GM19193 (cell line): ENCODE results near the gene STAT5B.
A peak's percentile ranks its signal among the peaks of the same experiment; 100 is the strongest.

Source experiments
- POLR2A ChIP-seq: IDR thresholded peaks from 4 replicates; pipeline ENCODE4 v1.6.1; 2011; ENCODE audit not compliant: insufficient read depth, insufficient read length; ENCODE audit errors: extremely low read depth

STAT5B gene

GRCh38 chr17:42309986-42310786 is 34.0 kb upstream of the STAT5B start:
- peak; percentile 24 for TF ChIP-seq POLR2A

- no peak for TF ChIP-seq POLR2A
These were observed 33.0 kb upstream of the STAT5B start for GRCh38 chr17:42309142-42309541.

- no peak for TF ChIP-seq POLR2A
These were observed 32.3 kb upstream of the STAT5B start for GRCh38 chr17:42308446-42308845.

GRCh38 chr17:42307362-42307927 is 31.3 kb upstream of the STAT5B start:
- TF ChIP-seq POLR2A: no peak

GRCh38 chr17:42306385-42306667 is 30.1 kb upstream of the STAT5B start:
- TF ChIP-seq POLR2A: no peak

GRCh38 chr17:42305543-42306384 is 29.6 kb upstream of the STAT5B start:
- TF ChIP-seq POLR2A: no peak

- no peak for TF ChIP-seq POLR2A
These were observed 28.2 kb upstream of the STAT5B start for GRCh38 chr17:42304187-42305030.

GRCh38 chr17:42303694-42304093 is 27.5 kb upstream of the STAT5B start:
- TF ChIP-seq POLR2A: no peak

GRCh38 chr17:42301022-42301421 is 24.8 kb upstream of the STAT5B start:
- no peak for TF ChIP-seq POLR2A

GRCh38 chr17:42296012-42296411 is 19.8 kb upstream of the STAT5B start:
- TF ChIP-seq POLR2A: no peak

- TF ChIP-seq POLR2A: no peak
These were observed 18.5 kb upstream of the STAT5B start for GRCh38 chr17:42294469-42295398.

- no peak for TF ChIP-seq POLR2A
These were observed 14.9 kb upstream of the STAT5B start for GRCh38 chr17:42291129-42291528.

- TF ChIP-seq POLR2A: no peak
These were observed 14.4 kb upstream of the STAT5B start for GRCh38 chr17:42290577-42290976.
